ENCODE results near the gene CCDC121. TPM values are rescaled to one million over a fixed set of nuclear protein-coding genes. Genes with fewer than 3 reads are reported as not detected.
A peak's percentile ranks its signal among the peaks of the same experiment; 100 is the strongest.

Gene CCDC121
- total and polyA plus RNA-seq, 7 donors, result 1.6 to 8.6 (median 3.8) TPM

DNA sequence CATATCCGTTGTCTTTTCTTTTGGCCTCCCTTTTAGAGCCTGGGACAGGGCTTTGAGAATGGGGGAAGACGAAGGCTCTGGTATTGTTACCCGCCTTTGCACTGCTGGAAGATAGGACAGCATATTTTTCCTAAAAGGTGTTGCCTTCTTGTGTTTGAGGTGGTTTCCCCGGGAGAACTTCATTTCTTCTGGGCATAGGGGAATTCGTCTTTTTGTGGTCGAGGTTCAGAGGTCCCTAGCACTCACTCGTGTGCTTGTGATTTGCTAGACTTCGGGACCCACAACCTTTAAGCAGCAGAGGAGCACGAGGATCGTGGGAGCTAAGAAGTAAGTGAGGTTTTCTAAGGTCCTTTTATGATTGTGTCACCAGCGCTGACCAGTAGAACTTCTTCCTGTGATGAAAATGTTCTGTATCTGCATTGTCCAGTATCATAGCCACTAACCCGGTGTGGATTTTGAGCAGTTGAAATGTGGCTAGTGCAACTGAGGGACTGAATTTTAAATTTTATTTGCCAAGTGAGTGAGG, 45.4 kb downstream of the CCDC121 start:
- peak overlapping the region; percentile 56 to 69 (median 58) for H3K4me3 ChIP-seq
- WGBS, 2 donors, result 7 to 20% methylated on average over 12 of the region's 12 CpGs
- intact Hi-C loops (cut with DNase I), result loop anchor here (2.0 kb wide), 1 partner anchor 93 kb away; no protein-coding TSS in a partner anchor
- peaks cover 0 to 25% (median 21%) of the 10 kb centered on the region in 4 donors for H3K4me1 ChIP-seq
- H3K27ac ChIP-seq, result peak overlapping the region; percentile 72 to 80 (median 76)
- H3K9me3 ChIP-seq, result peaks cover 0 to 10% (median 0%) of the 10 kb centered on the region in 4 donors
- TF ChIP-seq EP300 (IDR thresholded peaks at IDR 0.05) (no peak), POLR2A (IDR thresholded peaks at IDR 0.05) (no peak), POLR2AphosphoS5 (IDR thresholded peaks at IDR 0.05) (no peak)
- TF ChIP-seq, protein P1, sequence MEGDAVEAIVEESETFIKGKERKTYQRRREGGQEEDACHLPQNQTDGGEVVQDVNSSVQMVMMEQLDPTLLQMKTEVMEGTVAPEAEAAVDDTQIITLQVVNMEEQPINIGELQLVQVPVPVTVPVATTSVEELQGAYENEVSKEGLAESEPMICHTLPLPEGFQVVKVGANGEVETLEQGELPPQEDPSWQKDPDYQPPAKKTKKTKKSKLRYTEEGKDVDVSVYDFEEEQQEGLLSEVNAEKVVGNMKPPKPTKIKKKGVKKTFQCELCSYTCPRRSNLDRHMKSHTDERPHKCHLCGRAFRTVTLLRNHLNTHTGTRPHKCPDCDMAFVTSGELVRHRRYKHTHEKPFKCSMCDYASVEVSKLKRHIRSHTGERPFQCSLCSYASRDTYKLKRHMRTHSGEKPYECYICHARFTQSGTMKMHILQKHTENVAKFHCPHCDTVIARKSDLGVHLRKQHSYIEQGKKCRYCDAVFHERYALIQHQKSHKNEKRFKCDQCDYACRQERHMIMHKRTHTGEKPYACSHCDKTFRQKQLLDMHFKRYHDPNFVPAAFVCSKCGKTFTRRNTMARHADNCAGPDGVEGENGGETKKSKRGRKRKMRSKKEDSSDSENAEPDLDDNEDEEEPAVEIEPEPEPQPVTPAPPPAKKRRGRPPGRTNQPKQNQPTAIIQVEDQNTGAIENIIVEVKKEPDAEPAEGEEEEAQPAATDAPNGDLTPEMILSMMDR (IDR thresholded peaks at IDR 0.05), result no peak
- H3K27me3 ChIP-seq, result no peaks in the 10 kb centered on the region
- no peaks in the 10 kb centered on the region for H3K36me3 ChIP-seq
- DNase-seq, result no peak

DNA sequence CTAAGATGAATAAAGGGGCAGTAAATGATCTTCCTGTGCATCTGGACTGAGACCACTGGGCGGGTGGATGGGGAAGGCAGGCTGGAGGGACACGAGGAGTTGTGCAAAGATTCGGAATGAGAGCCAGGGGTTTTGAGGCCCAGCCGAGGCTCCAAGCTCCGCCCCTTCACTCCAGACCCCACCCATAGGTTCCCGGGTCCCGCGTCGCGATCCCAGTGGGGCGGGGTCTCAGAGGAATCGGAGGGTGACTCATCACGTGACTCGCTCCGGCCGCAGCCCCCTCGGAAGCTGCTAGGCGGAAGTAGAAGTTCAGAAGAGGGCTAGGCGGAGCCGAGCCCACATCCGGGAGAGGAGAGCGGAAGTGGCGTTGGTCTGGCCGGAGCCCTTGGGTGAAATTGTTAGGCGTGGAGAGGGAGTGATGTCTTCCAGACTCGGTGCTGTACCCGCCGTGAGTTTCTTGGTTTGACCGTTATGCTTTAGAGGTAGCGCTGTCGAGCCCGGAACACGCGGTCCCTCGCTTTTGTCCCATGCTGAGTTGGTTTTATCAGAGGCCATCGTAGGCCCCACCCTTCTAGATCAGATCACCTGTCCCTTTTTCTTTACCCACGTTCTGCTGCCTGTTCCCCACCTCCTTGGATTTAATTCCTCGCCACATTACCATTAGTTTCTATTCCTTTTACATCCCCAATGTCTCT, 46.0 kb downstream of the CCDC121 start, which contains the start of gene ZNF512:
ZNF512 (plus strand) TSS at position 348 of the 695 bp plus-strand sequence; CDS start at position 419, 71 bp downstream.
- peaks cover 0 to 13% (median 3%) of the 10 kb centered on the region in 4 donors for H3K9me3 ChIP-seq
- TF ChIP-seq, protein P1 (IDR thresholded peaks at IDR 0.05), result no peak
- TF ChIP-seq POLR2A (IDR thresholded peaks at IDR 0.05), result peak; percentile 17 to 21
- peak; percentile 77 to 87 (median 82) for TF ChIP-seq POLR2AphosphoS5 (IDR thresholded peaks at IDR 0.05)
- WGBS, 2 donors, result 2 to 3% methylated on average over 38 of the region's 38 CpGs
- no peaks in the 10 kb centered on the region for H3K36me3 ChIP-seq
- intact Hi-C loops (cut with DNase I), result loop anchor here (2.0 kb wide), 1 partner anchor 92 kb away; no protein-coding TSS in a partner anchor
- H3K4me1 ChIP-seq, result peaks cover 0 to 25% (median 21%) of the 10 kb centered on the region in 4 donors
- DNase-seq, result peak; percentile 98
- peak within 1 kb of the TSS; percentile 72 to 80 (median 76) for H3K27ac ChIP-seq
- no peaks in the 10 kb centered on the region for H3K27me3 ChIP-seq
- peak within 1 kb of the TSS; percentile 56 to 69 (median 58) for H3K4me3 ChIP-seq

DNA sequence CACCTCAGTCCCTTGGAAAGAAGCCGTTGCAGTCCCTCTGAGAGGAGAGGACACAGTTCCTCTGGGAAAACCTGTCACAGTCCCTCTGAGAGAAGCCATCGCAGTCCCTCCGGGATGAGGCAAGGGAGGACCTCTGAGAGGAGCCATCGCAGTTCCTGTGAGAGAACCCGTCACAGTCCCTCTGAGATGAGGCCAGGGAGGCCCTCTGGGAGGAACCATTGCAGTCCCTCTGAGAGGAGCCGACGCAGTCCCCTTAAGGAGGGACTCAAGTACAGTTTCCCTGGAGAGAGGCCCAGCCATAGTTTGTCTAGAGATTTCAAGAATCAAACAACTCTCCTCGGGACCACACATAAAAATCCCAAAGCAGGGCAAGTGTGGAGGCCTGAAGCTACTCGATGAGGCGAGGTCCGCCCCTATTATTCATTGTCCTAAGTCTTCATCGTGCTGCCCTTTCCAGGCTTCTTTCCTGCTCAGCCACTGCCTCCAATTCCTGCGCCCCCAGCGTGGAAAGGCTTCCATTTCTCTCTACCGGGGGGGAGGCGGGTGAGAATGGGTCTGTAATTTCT, 46.6 kb downstream of the CCDC121 start:
- DNase-seq, result peak; percentile 64
- peak overlapping the region; percentile 72 to 80 (median 76) for H3K27ac ChIP-seq
- H3K4me3 ChIP-seq, result peak overlapping the region; percentile 56 to 69 (median 58)
- WGBS, 2 donors, result 84 to 95% methylated on average over 16 of the region's 16 CpGs
- H3K9me3 ChIP-seq, result peaks cover 0 to 13% (median 6%) of the 10 kb centered on the region in 4 donors
- intact Hi-C loops (cut with DNase I), result loop anchor here (2.0 kb wide), 1 partner anchor 91 kb away; no protein-coding TSS in a partner anchor
- no peaks in the 10 kb centered on the region for H3K27me3 ChIP-seq
- TF ChIP-seq, protein P1 (IDR thresholded peaks at IDR 0.05), result no peak
- TF ChIP-seq POLR2A (IDR thresholded peaks at IDR 0.05), result no peak
- TF ChIP-seq POLR2AphosphoS5 (IDR thresholded peaks at IDR 0.05), result no peak
- TF ChIP-seq EP300 (IDR thresholded peaks at IDR 0.05), result no peak
- no peaks in the 10 kb centered on the region for H3K36me3 ChIP-seq
- H3K4me1 ChIP-seq, result peaks cover 0 to 25% (median 21%) of the 10 kb centered on the region in 4 donors

DNA sequence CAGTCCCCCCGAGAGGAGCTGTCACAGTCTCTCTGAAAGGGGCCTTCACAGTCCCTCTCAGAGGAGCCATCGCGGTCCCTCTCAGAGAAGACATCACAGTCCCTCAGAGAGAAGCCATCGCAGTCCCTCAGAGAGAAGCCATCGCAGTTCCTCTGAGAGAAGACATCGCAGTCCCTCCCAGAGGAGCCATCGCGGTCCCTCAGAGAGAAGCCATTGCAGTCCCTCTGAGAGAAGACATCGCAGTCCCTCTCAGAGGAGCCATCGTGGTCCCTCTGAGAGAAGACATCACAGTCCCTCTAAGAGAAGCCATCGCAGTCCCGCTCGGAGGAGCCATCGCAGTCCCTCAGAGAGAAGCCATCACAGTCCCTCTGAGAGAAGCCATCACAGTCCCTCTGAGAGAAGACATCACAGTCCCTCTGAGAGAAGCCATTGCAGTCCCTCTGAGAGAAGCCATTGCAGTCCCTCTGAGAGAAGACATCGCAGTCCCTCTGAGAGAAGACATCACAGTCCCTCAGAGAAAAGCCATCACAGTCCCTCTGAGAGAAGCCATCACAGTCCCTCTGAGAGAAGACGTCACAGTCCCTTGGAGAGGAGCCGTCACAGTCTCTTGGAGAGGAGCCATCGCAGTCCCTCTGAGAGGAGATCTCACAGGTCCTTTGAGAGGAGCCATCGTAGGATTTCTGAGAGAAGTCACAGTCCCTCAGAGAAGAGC, 47.2 kb downstream of the CCDC121 start:
- H3K9me3 ChIP-seq, result peaks cover 0 to 17% (median 7%) of the 10 kb centered on the region in 4 donors
- intact Hi-C loops (cut with DNase I), result loop anchor here (2.0 kb wide), 1 partner anchor 91 kb away; no protein-coding TSS in a partner anchor
- H3K27ac ChIP-seq, result no peak overlapping the region

More for the DNA sequence above, 47.2 kb downstream of the CCDC121 start:
- TF ChIP-seq POLR2A (IDR thresholded peaks at IDR 0.05) (no peak), EP300 (IDR thresholded peaks at IDR 0.05) (no peak), POLR2AphosphoS5 (IDR thresholded peaks at IDR 0.05) (no peak)
- TF ChIP-seq, protein P1 (IDR thresholded peaks at IDR 0.05), result no peak
- Histone ChIP-seq H3K27me3 (no peaks in the 10 kb centered on the region), H3K4me1 (peaks cover 0 to 25% (median 21%) of the 10 kb centered on the region in 4 donors), H3K36me3 (no peaks in the 10 kb centered on the region), H3K4me3 (no peak overlapping the region)
- DNase-seq, result no peak
- 97% methylated on average over 19 of the region's 19 CpGs for WGBS, 2 donors
